Urinary bladder (tissue), 4 donors: ENCODE measurements around the gene ARMH1. TPM values are rescaled to one million over a fixed set of nuclear protein-coding genes. Genes with fewer than 3 reads are reported as not detected.

Source experiments
- DNase-seq: peaks from one replicate; pipeline ENCODE4 v3.0.0-alpha.2; 2015; ENCODE audit errors: extremely low spot score
- H3K27ac ChIP-seq: one replicate; pipeline ENCODE4 v1.5.1; 2013; ENCODE audit warnings: low read depth, mild to moderate bottlenecking, moderate library complexity
- H3K36me3 ChIP-seq: one replicate; pipeline ENCODE4 v1.6.1; 2013; ENCODE audit warnings: mild to moderate bottlenecking, moderate library complexity; ENCODE audit not compliant: insufficient read depth
- H3K4me1 ChIP-seq: one replicate; pipeline ENCODE4 v1.6.1; 2013; ENCODE audit warnings: mild to moderate bottlenecking, moderate library complexity; ENCODE audit not compliant: insufficient read depth
- H3K4me3 ChIP-seq: one replicate; pipeline ENCODE4 v1.5.1; 2013; ENCODE audit warnings: low read depth, low read length
- WGBS: extraction: QIAGEN DNeasy Blood & Tissue Kit; methylation state at CpG from one replicate; pipeline ENCODE4 v1.1.7; 2013; 5-methylcytosine and 5-hydroxymethylcytosine counted together
- polyA plus RNA-seq: library from polyadenylated mRNA; stranded (reverse); fragments of 200-250 nt; gene quantifications from one replicate; pipeline ENCODE4 v1.2.3, GENCODE V29; 2013
- total RNA-seq: library from RNA; depleted of rRNA; stranded (reverse); fragments of >200 nt; gene quantifications from one replicate; pipeline ENCODE4 v1.2.3, GENCODE V29; 2014
- donor health status: healthy with polysubstance abuse.
- donor health status: healthy.

Gene ARMH1
- total and polyA plus RNA-seq, 2 donors: 1.4 to 3.5 TPM

GRCh38 chr1:44637702-44638411, 36.7 kb upstream of the ARMH1 start:
- no peak overlapping the region for H3K4me3 ChIP-seq
- WGBS: 59% methylated on average over 27 of the region's 27 CpGs
- DNase-seq: no peak
- H3K36me3 ChIP-seq: peaks cover 14% of the 10 kb centered on the region
- H3K27ac ChIP-seq: no peak overlapping the region
- no peaks in the 10 kb centered on the region for H3K4me1 ChIP-seq

- no peak overlapping the region for H3K27ac ChIP-seq
- no peak for DNase-seq
- no peak overlapping the region for H3K4me3 ChIP-seq
- H3K36me3 ChIP-seq: peaks cover 14% of the 10 kb centered on the region
- no peaks in the 10 kb centered on the region for H3K4me1 ChIP-seq
- 78% methylated on average over 24 of the region's 24 CpGs for WGBS
These were observed 34.2 kb upstream of the ARMH1 start for GRCh38 chr1:44640200-44640853.

- no peaks in the 10 kb centered on the region for H3K4me1 ChIP-seq
- H3K27ac ChIP-seq: no peak overlapping the region
- peaks cover 9% of the 10 kb centered on the region for H3K36me3 ChIP-seq
- WGBS: 76% methylated on average over 12 of the region's 12 CpGs
- no peak for DNase-seq
- no peak overlapping the region for H3K4me3 ChIP-seq
These were observed 33.1 kb upstream of the ARMH1 start for GRCh38 chr1:44641126-44642102.

- 97% methylated on average over 2 of the region's 2 CpGs for WGBS
- H3K36me3 ChIP-seq: peaks cover 5% of the 10 kb centered on the region
These were observed 32.3 kb upstream of the ARMH1 start for GRCh38 chr1:44642255-44642654.

GRCh38 chr1:44642925-44643324, 31.6 kb upstream of the ARMH1 start:
- no peak for DNase-seq
- no peak overlapping the region for H3K4me3 ChIP-seq
- 83% methylated on average over 3 of the region's 3 CpGs for WGBS
- H3K36me3 ChIP-seq: peaks cover 5% of the 10 kb centered on the region
- H3K4me1 ChIP-seq: no peaks in the 10 kb centered on the region
- H3K27ac ChIP-seq: no peak overlapping the region

More at GRCh38 chr1:44642255-44642654, 32.3 kb upstream of the ARMH1 start:
- no peak for DNase-seq
- H3K4me3 ChIP-seq: no peak overlapping the region
- no peaks in the 10 kb centered on the region for H3K4me1 ChIP-seq
- H3K27ac ChIP-seq: no peak overlapping the region

GRCh38 chr1:44643721-44644334, 30.7 kb upstream of the ARMH1 start:
- no peak overlapping the region for H3K27ac ChIP-seq
- WGBS: 80% methylated on average over 9 of the region's 9 CpGs
- no peak for DNase-seq
- no peak overlapping the region for H3K4me3 ChIP-seq
- no peaks in the 10 kb centered on the region for H3K4me1 ChIP-seq
- H3K36me3 ChIP-seq: peaks cover 5% of the 10 kb centered on the region

- Histone ChIP-seq H3K4me1 (no peaks in the 10 kb centered on the region), H3K36me3 (peaks cover 5% of the 10 kb centered on the region), H3K27ac (no peak overlapping the region), H3K4me3 (no peak overlapping the region)
- DNase-seq: no peak
- 93% methylated on average over 7 of the region's 7 CpGs for WGBS
These were observed 29.7 kb upstream of the ARMH1 start for GRCh38 chr1:44644806-44645205.

GRCh38 chr1:44645476-44646244, 28.9 kb upstream of the ARMH1 start:
- peaks cover 10% of the 10 kb centered on the region for H3K36me3 ChIP-seq

GRCh38 chr1:44646261-44647110, 28.0 kb upstream of the ARMH1 start:
- Histone ChIP-seq H3K4me3 (no peak overlapping the region), H3K27ac (no peak overlapping the region), H3K36me3 (peaks cover 6% of the 10 kb centered on the region), H3K4me1 (no peaks in the 10 kb centered on the region)
- DNase-seq: no peak
- 85% methylated on average over 28 of the region's 28 CpGs for WGBS

More at GRCh38 chr1:44645476-44646244, 28.9 kb upstream of the ARMH1 start:
- DNase-seq: no peak
- WGBS: 89% methylated on average over 18 of the region's 18 CpGs
- Histone ChIP-seq H3K27ac (no peak overlapping the region), H3K4me1 (no peaks in the 10 kb centered on the region), H3K4me3 (no peak overlapping the region)

- no peaks in the 10 kb centered on the region for H3K4me1 ChIP-seq
- no peak overlapping the region for H3K4me3 ChIP-seq
- no peak overlapping the region for H3K27ac ChIP-seq
- no peak for DNase-seq
- WGBS: 67% methylated on average over 2 of the region's 2 CpGs
- H3K36me3 ChIP-seq: peaks cover 4% of the 10 kb centered on the region
These were observed 26.6 kb upstream of the ARMH1 start for GRCh38 chr1:44647896-44648295.

GRCh38 chr1:44648529-44649250, 25.8 kb upstream of the ARMH1 start:
- Histone ChIP-seq H3K4me3 (no peak overlapping the region), H3K4me1 (no peaks in the 10 kb centered on the region), H3K27ac (no peak overlapping the region), H3K36me3 (peaks cover 4% of the 10 kb centered on the region)
- no peak for DNase-seq
- WGBS: 87% methylated on average over 13 of the region's 13 CpGs
